Duodenal mucosa (tissue), 2 donors: ENCODE data around the gene NAIF1.
A peak's percentile ranks its signal among the peaks of the same experiment; 100 is the strongest.

ENCODE experiments used
- H3K27ac ChIP-seq: one replicate; pipeline ENCODE4 v1.7.0; 2013; ENCODE audit warnings: low read depth, low read length
- H3K27me3 ChIP-seq, 2 donors: one replicate each; pipeline ENCODE4 v1.7.0; 2013; ENCODE audit warnings: low read length in 2 of 2, control low read depth in 1 of 2; ENCODE audit not compliant: insufficient read depth in 2 of 2, control insufficient read depth in 1 of 2
- H3K36me3 ChIP-seq, 2 donors: one replicate each; pipeline ENCODE4 v1.7.0; 2013; ENCODE audit warnings: low read length in 2 of 2, control low read depth in 1 of 2; ENCODE audit not compliant: insufficient read depth in 2 of 2, control insufficient read depth in 1 of 2
- H3K4me1 ChIP-seq, 2 donors: one replicate each; pipeline ENCODE4 v1.7.0; 2013; ENCODE audit warnings: low read length in 2 of 2, control low read depth in 1 of 2; ENCODE audit not compliant: insufficient read depth in 2 of 2, control insufficient read depth in 1 of 2
- H3K4me3 ChIP-seq, 2 donors: one replicate each; pipeline ENCODE4 v1.7.0; 2013; ENCODE audit warnings: low read length in 2 of 2, low read depth in 1 of 2
- H3K9ac ChIP-seq, 2 donors: one replicate each; pipeline ENCODE4 v1.7.0; 2013; ENCODE audit warnings: low read length in 2 of 2, low read depth in 1 of 2
- H3K9me3 ChIP-seq, 2 donors: one replicate each; pipeline ENCODE4 v1.7.0; 2013; ENCODE audit warnings: low read length in 2 of 2, control low read depth in 1 of 2; ENCODE audit not compliant: control insufficient read depth in 1 of 2

NAIF1 gene

DNA sequence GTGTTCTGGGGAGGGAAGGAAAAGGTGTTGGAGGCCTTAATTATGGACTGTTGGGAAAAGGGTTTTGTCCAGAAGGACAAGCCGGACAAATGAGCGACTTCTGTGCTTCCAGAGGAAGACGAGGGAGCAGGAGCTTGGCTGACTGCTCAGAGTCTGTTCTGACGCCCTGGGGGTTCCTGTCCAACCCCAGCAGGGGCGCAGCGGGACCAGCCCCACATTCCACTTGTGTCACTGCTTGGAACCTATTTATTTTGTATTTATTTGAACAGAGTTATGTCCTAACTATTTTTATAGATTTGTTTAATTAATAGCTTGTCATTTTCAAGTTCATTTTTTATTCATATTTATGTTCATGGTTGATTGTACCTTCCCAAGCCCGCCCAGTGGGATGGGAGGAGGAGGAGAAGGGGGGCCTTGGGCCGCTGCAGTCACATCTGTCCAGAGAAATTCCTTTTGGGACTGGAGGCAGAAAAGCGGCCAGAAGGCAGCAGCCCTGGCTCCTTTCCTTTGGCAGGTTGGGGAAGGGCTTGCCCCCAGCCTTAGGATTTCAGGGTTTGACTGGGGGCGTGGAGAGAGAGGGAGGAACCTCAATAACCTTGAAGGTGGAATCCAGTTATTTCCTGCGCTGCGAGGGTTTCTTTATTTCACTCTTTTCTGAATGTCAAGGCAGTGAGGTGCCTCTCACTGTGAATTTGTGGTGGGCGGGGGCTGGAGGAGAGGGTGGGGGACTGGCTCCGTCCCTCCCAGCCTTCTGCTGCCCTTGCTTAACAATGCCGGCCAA lies 41.3 kb upstream of the NAIF1 start:
- Histone ChIP-seq H3K9ac (no peak overlapping the region), H3K4me3 (no peak overlapping the region), H3K27me3 (no peaks in the 10 kb centered on the region), H3K4me1 (peaks cover 16 to 21% of the 10 kb centered on the region in 2 donors), H3K9me3 (no peaks in the 10 kb centered on the region), H3K36me3 (peaks cover 23 to 48% of the 10 kb centered on the region in 2 donors), H3K27ac (no peak overlapping the region)

GRCh38 chr9:128107468-128108268 lies 40.5 kb upstream of the NAIF1 start:
- Histone ChIP-seq H3K9me3 (no peaks in the 10 kb centered on the region), H3K4me1 (peaks cover 24 to 28% of the 10 kb centered on the region in 2 donors), H3K36me3 (peaks cover 26 to 54% of the 10 kb centered on the region in 2 donors), H3K27me3 (no peaks in the 10 kb centered on the region), H3K4me3 (no peak overlapping the region), H3K27ac (no peak overlapping the region), H3K9ac (no peak overlapping the region)

GRCh38 chr9:128106940-128107467 lies 39.9 kb upstream of the NAIF1 start:
- no peak overlapping the region for H3K4me3 ChIP-seq
- H3K9me3 ChIP-seq, result no peaks in the 10 kb centered on the region
- H3K4me1 ChIP-seq, result peaks cover 27 to 33% of the 10 kb centered on the region in 2 donors
- H3K27ac ChIP-seq, result no peak overlapping the region
- no peak overlapping the region for H3K9ac ChIP-seq
- H3K36me3 ChIP-seq, result peaks cover 32 to 60% of the 10 kb centered on the region in 2 donors
- no peaks in the 10 kb centered on the region for H3K27me3 ChIP-seq

- H3K27me3 ChIP-seq, result no peaks in the 10 kb centered on the region
- H3K9ac ChIP-seq, result no peak overlapping the region
- peaks cover 32 to 65% of the 10 kb centered on the region in 2 donors for H3K36me3 ChIP-seq
- H3K4me3 ChIP-seq, result no peak overlapping the region
- H3K27ac ChIP-seq, result no peak overlapping the region
- H3K4me1 ChIP-seq, result peaks cover 27 to 37% of the 10 kb centered on the region in 2 donors
- no peaks in the 10 kb centered on the region for H3K9me3 ChIP-seq
Observed at GRCh38 chr9:128106181-128106939, 39.2 kb upstream of the NAIF1 start.

GRCh38 chr9:128105538-128106175 lies 38.5 kb upstream of the NAIF1 start:
- Histone ChIP-seq H3K27ac (no peak overlapping the region), H3K9me3 (no peaks in the 10 kb centered on the region), H3K9ac (no peak overlapping the region), H3K36me3 (peaks cover 32 to 69% of the 10 kb centered on the region in 2 donors), H3K27me3 (no peaks in the 10 kb centered on the region), H3K4me1 (peaks cover 34 to 44% of the 10 kb centered on the region in 2 donors), H3K4me3 (no peak overlapping the region)

DNA sequence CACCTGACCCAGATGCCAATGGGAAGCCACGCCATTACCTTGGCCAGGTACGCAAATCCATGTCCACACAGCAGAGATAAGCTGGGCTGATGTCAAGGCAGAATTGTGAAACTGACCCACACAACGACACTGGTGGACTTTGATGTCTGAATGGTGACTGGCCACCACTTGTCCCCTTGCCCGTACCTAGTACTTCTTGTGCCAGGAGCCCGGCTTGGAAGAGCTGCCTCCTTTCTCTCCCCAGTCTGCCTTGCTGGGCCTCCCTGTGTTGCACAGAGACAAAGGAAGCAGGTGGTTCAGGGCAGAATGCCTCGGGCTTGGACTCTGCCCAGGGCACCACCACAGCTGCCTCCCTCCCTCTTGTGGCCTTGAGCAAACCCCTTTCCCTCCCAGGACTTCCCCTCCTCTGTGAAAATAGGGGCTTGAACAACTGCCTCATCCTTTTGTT lies 37.1 kb upstream of the NAIF1 start:
- no peaks in the 10 kb centered on the region for H3K9me3 ChIP-seq
- H3K4me1 ChIP-seq, result peaks cover 44 to 53% of the 10 kb centered on the region in 2 donors
- peaks cover 32 to 69% of the 10 kb centered on the region in 2 donors for H3K36me3 ChIP-seq
- no peaks in the 10 kb centered on the region for H3K27me3 ChIP-seq
- peak overlapping the region; percentile 73 for H3K27ac ChIP-seq
- peak overlapping the region; percentile 52 to 57 for H3K9ac ChIP-seq
- no peak overlapping the region for H3K4me3 ChIP-seq

GRCh38 chr9:128103589-128103962 lies 36.5 kb upstream of the NAIF1 start:
- no peaks in the 10 kb centered on the region for H3K9me3 ChIP-seq
- H3K4me3 ChIP-seq, result no peak overlapping the region
- peaks cover 32 to 66% of the 10 kb centered on the region in 2 donors for H3K36me3 ChIP-seq
- H3K9ac ChIP-seq, result peak overlapping the region; percentile 52 to 57
- no peaks in the 10 kb centered on the region for H3K27me3 ChIP-seq
- peak overlapping the region; percentile 73 for H3K27ac ChIP-seq
- peaks cover 45 to 56% of the 10 kb centered on the region in 2 donors for H3K4me1 ChIP-seq

- peaks cover 45 to 59% of the 10 kb centered on the region in 2 donors for H3K4me1 ChIP-seq
- H3K4me3 ChIP-seq, result no peak overlapping the region
- no peaks in the 10 kb centered on the region for H3K27me3 ChIP-seq
- peak overlapping the region; percentile 52 to 57 for H3K9ac ChIP-seq
- peaks cover 31 to 61% of the 10 kb centered on the region in 2 donors for H3K36me3 ChIP-seq
- no peaks in the 10 kb centered on the region for H3K9me3 ChIP-seq
- H3K27ac ChIP-seq, result peak overlapping the region; percentile 73
Observed at GRCh38 chr9:128102861-128103588, 35.9 kb upstream of the NAIF1 start.

- Histone ChIP-seq H3K9ac (peak overlapping the region in 1 of 2 donors; percentile 26), H3K4me3 (no peak overlapping the region), H3K27ac (no peak overlapping the region), H3K4me1 (peaks cover 48 to 67% of the 10 kb centered on the region in 2 donors), H3K9me3 (no peaks in the 10 kb centered on the region), H3K27me3 (no peaks in the 10 kb centered on the region), H3K36me3 (peaks cover 23 to 52% of the 10 kb centered on the region in 2 donors)
Observed at GRCh38 chr9:128102196-128102595, 35.1 kb upstream of the NAIF1 start.
